Keratinocyte (primary cell): ENCODE measurements around the gene MAP4. TPM values are rescaled to one million over a fixed set of nuclear protein-coding genes. Genes with fewer than 3 reads are reported as not detected.

ENCODE experiments used
- DNase-seq: peaks from one replicate; pipeline ENCODE4 v3.0.0-alpha.2; 2011; ENCODE audit warnings: low read depth, missing footprints, low spot score
- FAIRE-seq: peaks from 2 replicates; lab custom pipeline; 2011; peaks lifted over from hg19 to GRCh38; lab: Jason Lieb, UNC
- H2AFZ ChIP-seq: 2 replicates; pipeline ENCODE4 v1.6.0; 2012; ENCODE audit warnings: low read length, control low read depth, inconsistent platforms; ENCODE audit not compliant: control insufficient read depth
- H3K27ac ChIP-seq: 2 replicates; pipeline ENCODE4 v1.5.1; 2011; ENCODE audit warnings: low read length; ENCODE audit not compliant: control insufficient read depth, insufficient read depth
- H3K27me3 ChIP-seq: 3 replicates; pipeline ENCODE4 v1.6.0; 2011; ENCODE audit warnings: low read length; ENCODE audit not compliant: control insufficient read depth, insufficient read depth; ENCODE audit errors: extremely low read depth
- H3K36me3 ChIP-seq, 2 experiments: 2 replicates in 1 of 2; 3 replicates in 1 of 2; pipeline ENCODE4 v1.5.1; 2011; ENCODE audit warnings: low read length in 2 of 2, mild to moderate bottlenecking in 1 of 2; ENCODE audit not compliant: control insufficient read depth in 2 of 2, insufficient read depth in 2 of 2; ENCODE audit errors: extremely low read depth in 1 of 2
- H3K4me1 ChIP-seq: 3 replicates; pipeline ENCODE4 v1.5.1; 2011; ENCODE audit warnings: low read length; ENCODE audit not compliant: control insufficient read depth, insufficient read depth; ENCODE audit errors: extremely low read depth
- H3K4me2 ChIP-seq: 3 replicates; pipeline ENCODE4 v1.6.0; 2011; ENCODE audit warnings: low read depth, low read length; ENCODE audit not compliant: control insufficient read depth, insufficient read depth; ENCODE audit errors: extremely low read depth
- H3K4me3 ChIP-seq, 3 experiments: fragments of 200-600 bp in 1 of 3; sonication (generic) in 1 of 3; 2 replicates in 2 of 3; 3 replicates in 1 of 3; pipeline ENCODE4 v1.5.1; 2011 to 2016; ENCODE audit warnings: low read length in 3 of 3, mild to moderate bottlenecking in 3 of 3, control low read depth in 2 of 3, inconsistent platforms in 1 of 3, low read depth in 1 of 3, mixed read lengths in 1 of 3, mixed run types in 1 of 3, moderate library complexity in 1 of 3; ENCODE audit not compliant: control insufficient read depth in 2 of 3, insufficient read depth in 2 of 3; ENCODE audit errors: extremely low read depth in 1 of 3
- H3K79me2 ChIP-seq: 2 replicates; pipeline ENCODE4 v1.6.0; 2012; ENCODE audit warnings: low read length; ENCODE audit not compliant: control insufficient read depth, insufficient read depth
- H3K9ac ChIP-seq: 3 replicates; pipeline ENCODE4 v1.6.0; 2011; ENCODE audit warnings: low read length; ENCODE audit not compliant: control insufficient read depth, insufficient read depth; ENCODE audit errors: extremely low read depth
- H3K9me1 ChIP-seq: 3 replicates; pipeline ENCODE4 v1.6.0; 2011; ENCODE audit warnings: low read length; ENCODE audit not compliant: control insufficient read depth, insufficient read depth; ENCODE audit errors: extremely low read depth
- H3K9me3 ChIP-seq: 2 replicates; pipeline ENCODE4 v1.5.1; 2012; ENCODE audit warnings: low read depth, low read length; ENCODE audit not compliant: control insufficient read depth
- H4K20me1 ChIP-seq: 3 replicates; pipeline ENCODE4 v1.6.0; 2011; ENCODE audit warnings: low read length; ENCODE audit not compliant: control insufficient read depth, insufficient read depth; ENCODE audit errors: extremely low read depth
- EZH2 ChIP-seq: IDR thresholded peaks from one replicate; pipeline ENCODE4 v1.6.1; 2012; ENCODE audit warnings: inconsistent platforms, mild to moderate bottlenecking, low read length, moderate library complexity
- dilution Hi-C: fragments of 300-500 bp; cut with MboI; formaldehyde crosslinking; loops from one replicate; pipeline ENCODE4 v1.7.0; 2020; ENCODE audit warnings: low sequenced_read_pairs; ENCODE audit not compliant: extremely low pct_ligation_motif_present
- polyA plus RNA-seq, 5 experiments: library from polyadenylated mRNA; depleted of rRNA in 3 of 5; stranded (reverse) in 3 of 5; stranded (forward) in 1 of 5; unstranded in 1 of 5; fragments of >200 nt; gene quantifications; 1 replicate in 1 of 5; 2 replicates in 3 of 5; 3 replicates in 1 of 5; pipeline versions ENCODE4 v1.2.1 to v1.2.3, GENCODE V29; 2011 to 2012; ENCODE audit warnings: missing spikeins in 2 of 5, low read depth in 1 of 5, low replicate concordance in 1 of 5
- TF ChIP-seq, protein P1 (sequence below), 3 experiments: IDR thresholded peaks in 1 of 3; conservative IDR thresholded peaks in 1 of 3; optimal IDR thresholded peaks in 1 of 3; 2 replicates in 2 of 3; 3 replicates in 1 of 3; pipeline versions ENCODE3 to v1.5.1; 2011; ENCODE audit warnings: low read length in 3 of 3, mild to moderate bottlenecking in 3 of 3, moderate library complexity in 2 of 3, control low read depth in 1 of 3, inconsistent platforms in 1 of 3; ENCODE audit not compliant: insufficient read depth in 2 of 3; ENCODE audit errors: extremely low read depth in 1 of 3

MAP4 gene
- polyA plus RNA-seq, 1 donor (not counting 4 experiments of a cell fraction or from before 2014, with no cell fraction given) = 110 TPM

DNA sequence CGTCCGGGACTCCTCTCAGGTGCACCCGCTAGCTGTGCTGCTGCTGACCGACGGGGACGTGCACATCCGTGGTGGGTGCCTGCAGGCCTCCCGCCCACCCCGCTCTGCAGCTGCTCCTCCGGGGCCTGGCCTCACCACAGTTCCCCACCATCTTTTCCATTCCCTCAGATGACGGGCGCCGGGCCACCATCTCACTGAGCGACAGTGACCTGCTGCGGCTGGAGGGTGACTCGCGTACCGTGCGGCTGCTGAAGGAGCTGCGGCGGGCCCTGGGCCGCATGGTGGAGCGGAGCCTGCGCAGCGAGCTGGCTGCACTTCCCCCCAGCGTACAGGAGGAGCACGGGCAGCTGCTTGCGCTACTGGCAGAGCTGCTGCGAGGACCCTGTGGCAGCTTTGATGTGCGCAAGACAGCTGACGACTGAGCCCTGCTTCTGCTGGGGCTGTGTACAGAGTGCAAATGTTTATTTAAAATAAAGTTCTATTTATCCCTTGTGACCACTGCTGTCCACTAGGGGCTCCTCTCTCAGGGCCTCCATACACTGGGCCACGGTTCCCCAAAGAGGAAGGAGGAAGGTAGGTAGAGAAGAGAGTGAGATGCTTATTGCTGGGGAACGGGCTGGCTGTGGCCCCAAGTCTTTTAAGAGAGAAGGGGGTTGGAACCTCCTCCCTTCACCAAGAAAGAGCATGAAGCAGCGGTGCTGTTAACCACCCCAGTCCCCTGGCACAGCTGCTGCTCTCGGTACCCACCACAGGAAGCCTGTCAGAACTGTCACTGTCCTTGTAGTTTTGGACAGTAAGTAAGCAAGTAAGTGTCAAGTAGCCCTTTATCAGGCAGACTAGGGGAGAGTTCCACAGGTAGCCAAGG lies 166.3 kb downstream of the MAP4 start:
- no peaks in the 10 kb centered on the region for H3K9me3 ChIP-seq
- H3K9ac ChIP-seq = no peak overlapping the region
- H3K27ac ChIP-seq = no peak overlapping the region
- no peak overlapping the region for H3K4me3 ChIP-seq
- no peaks in the 10 kb centered on the region for H3K4me1 ChIP-seq
- H2AFZ ChIP-seq = no peak overlapping the region
- no peaks in the 10 kb centered on the region for H3K27me3 ChIP-seq
- no peaks in the 10 kb centered on the region for H3K79me2 ChIP-seq
- TF ChIP-seq EZH2 = no peak
- TF ChIP-seq, protein P1, sequence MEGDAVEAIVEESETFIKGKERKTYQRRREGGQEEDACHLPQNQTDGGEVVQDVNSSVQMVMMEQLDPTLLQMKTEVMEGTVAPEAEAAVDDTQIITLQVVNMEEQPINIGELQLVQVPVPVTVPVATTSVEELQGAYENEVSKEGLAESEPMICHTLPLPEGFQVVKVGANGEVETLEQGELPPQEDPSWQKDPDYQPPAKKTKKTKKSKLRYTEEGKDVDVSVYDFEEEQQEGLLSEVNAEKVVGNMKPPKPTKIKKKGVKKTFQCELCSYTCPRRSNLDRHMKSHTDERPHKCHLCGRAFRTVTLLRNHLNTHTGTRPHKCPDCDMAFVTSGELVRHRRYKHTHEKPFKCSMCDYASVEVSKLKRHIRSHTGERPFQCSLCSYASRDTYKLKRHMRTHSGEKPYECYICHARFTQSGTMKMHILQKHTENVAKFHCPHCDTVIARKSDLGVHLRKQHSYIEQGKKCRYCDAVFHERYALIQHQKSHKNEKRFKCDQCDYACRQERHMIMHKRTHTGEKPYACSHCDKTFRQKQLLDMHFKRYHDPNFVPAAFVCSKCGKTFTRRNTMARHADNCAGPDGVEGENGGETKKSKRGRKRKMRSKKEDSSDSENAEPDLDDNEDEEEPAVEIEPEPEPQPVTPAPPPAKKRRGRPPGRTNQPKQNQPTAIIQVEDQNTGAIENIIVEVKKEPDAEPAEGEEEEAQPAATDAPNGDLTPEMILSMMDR (optimal IDR thresholded peaks at IDR 0.05 in 1 of 3, IDR thresholded peaks at IDR 0.05 in 1 of 3, conservative IDR thresholded peaks at IDR 0.05 in 1 of 3; ENCODE audit: extremely low read depth in 1 of 3, insufficient read depth in 2 of 3, low read length in 3 of 3) = peak in 2 of 3 experiments; percentile 38 to 54
- peaks cover 60 to 63% of the 10 kb centered on the region in 2 experiments for H3K36me3 ChIP-seq
- no peak overlapping the region for H3K4me2 ChIP-seq
- H4K20me1 ChIP-seq = peaks cover 20% of the 10 kb centered on the region
- dilution Hi-C loops = no loop called here
- FAIRE-seq (no peak), DNase-seq (no peak)
- H3K9me1 ChIP-seq = no peaks in the 10 kb centered on the region

DNA sequence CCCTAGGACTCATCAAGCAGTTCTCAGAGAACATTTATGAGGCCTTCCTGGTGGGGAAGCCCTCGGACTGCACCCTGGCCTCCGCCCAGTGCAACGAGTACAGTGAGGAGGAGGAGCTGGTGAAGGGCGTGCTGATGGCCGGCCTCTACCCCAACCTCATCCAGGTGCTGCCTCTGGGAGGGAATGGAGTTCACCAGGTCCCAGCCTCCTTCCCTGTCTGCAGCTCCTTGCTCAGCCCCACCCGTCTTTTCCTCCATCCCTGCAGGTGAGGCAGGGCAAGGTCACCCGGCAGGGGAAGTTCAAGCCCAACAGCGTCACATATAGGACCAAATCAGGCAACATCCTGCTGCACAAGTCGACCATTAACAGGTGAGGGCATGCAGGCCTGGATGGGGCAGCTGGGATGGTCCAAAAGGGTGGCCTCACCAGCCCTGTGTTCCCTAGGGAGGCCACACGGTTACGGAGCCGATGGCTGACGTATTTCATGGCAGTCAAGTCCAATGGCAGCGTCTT lies 167.0 kb downstream of the MAP4 start:
- Histone ChIP-seq H3K4me2 (no peak overlapping the region), H2AFZ (no peak overlapping the region), H3K9me3 (no peaks in the 10 kb centered on the region), H3K9me1 (no peaks in the 10 kb centered on the region), H3K36me3 (peaks cover 57 to 70% of the 10 kb centered on the region in 2 experiments), H4K20me1 (peaks cover 23% of the 10 kb centered on the region), H3K9ac (no peak overlapping the region), H3K4me3 (no peak overlapping the region), H3K27me3 (no peaks in the 10 kb centered on the region), H3K27ac (no peak overlapping the region), H3K4me1 (no peaks in the 10 kb centered on the region), H3K79me2 (no peaks in the 10 kb centered on the region)
- DNase-seq (no peak), FAIRE-seq (no peak)
- dilution Hi-C loops = no loop called here
- TF ChIP-seq EZH2 = no peak
- TF ChIP-seq, protein P1 (optimal IDR thresholded peaks at IDR 0.05 in 1 of 3, IDR thresholded peaks at IDR 0.05 in 1 of 3, conservative IDR thresholded peaks at IDR 0.05 in 1 of 3; ENCODE audit: extremely low read depth in 1 of 3, insufficient read depth in 2 of 3, low read length in 3 of 3) = no peak
